Measurements from ENCODE around the gene GRK3.
"Not testable (repeated sequence)": the region's sequence is repeated elsewhere in the genome, so short reads cannot be mapped to it uniquely, and the experiment has no call there.

GRK3 gene

GRCh38 chr22:25625747-25626623 lies 61.5 kb downstream of the GRK3 start:
- not testable (repeated sequence) for DNase-seq (ENCODE audit: low read depth in 3 of 3)

GRCh38 chr22:25626624-25626990 lies 62.1 kb downstream of the GRK3 start:
- DNase-seq (ENCODE audit: low read depth in 3 of 3): no peak

- no peak for DNase-seq (ENCODE audit: low read depth in 3 of 3)
Measured at GRCh38 chr22:25627271-25627852, 62.9 kb downstream of the GRK3 start.

- DNase-seq (ENCODE audit: low read depth in 3 of 3): no peak
Measured at GRCh38 chr22:25628494-25628893, 64.0 kb downstream of the GRK3 start.

GRCh38 chr22:25629613-25630012 lies 65.1 kb downstream of the GRK3 start:
- no peak for DNase-seq (ENCODE audit: low read depth in 3 of 3)

- no peak for DNase-seq (ENCODE audit: low read depth in 3 of 3)
Measured at GRCh38 chr22:25630447-25630846, 66.0 kb downstream of the GRK3 start.

GRCh38 chr22:25636323-25636722 lies 71.8 kb downstream of the GRK3 start:
- no peak for DNase-seq (ENCODE audit: low read depth in 3 of 3)

GRCh38 chr22:25637032-25637431 lies 72.6 kb downstream of the GRK3 start:
- DNase-seq (ENCODE audit: low read depth in 3 of 3): no peak

- DNase-seq (ENCODE audit: low read depth in 3 of 3): no peak
Measured at GRCh38 chr22:25637672-25638071, 73.2 kb downstream of the GRK3 start.

- DNase-seq (ENCODE audit: low read depth in 3 of 3): no peak
Measured at GRCh38 chr22:25638638-25639037, 74.2 kb downstream of the GRK3 start.

- DNase-seq (ENCODE audit: low read depth in 3 of 3): no peak
Measured at GRCh38 chr22:25641650-25642049, 77.2 kb downstream of the GRK3 start.

- DNase-seq (ENCODE audit: low read depth in 3 of 3): no peak
Measured at GRCh38 chr22:25643232-25644000, 78.9 kb downstream of the GRK3 start.

- DNase-seq (ENCODE audit: low read depth in 3 of 3): no peak
Measured at GRCh38 chr22:25644122-25644521, 79.6 kb downstream of the GRK3 start.

- DNase-seq (ENCODE audit: low read depth in 3 of 3): no peak
Measured at GRCh38 chr22:25645266-25645665, 80.8 kb downstream of the GRK3 start.

- DNase-seq (ENCODE audit: low read depth in 3 of 3): no peak
Measured at GRCh38 chr22:25645964-25646363, 81.5 kb downstream of the GRK3 start.

- no peak for DNase-seq (ENCODE audit: low read depth in 3 of 3)
Measured at GRCh38 chr22:25650833-25651232, 86.4 kb downstream of the GRK3 start.

- DNase-seq (ENCODE audit: low read depth in 3 of 3): no peak
Measured at GRCh38 chr22:25651332-25652085, 87.0 kb downstream of the GRK3 start.

GRCh38 chr22:25654676-25655075 lies 90.2 kb downstream of the GRK3 start:
- DNase-seq (ENCODE audit: low read depth in 3 of 3): no peak

GRCh38 chr22:25655371-25655935 lies 91.0 kb downstream of the GRK3 start:
- no peak for DNase-seq (ENCODE audit: low read depth in 3 of 3)

- DNase-seq (ENCODE audit: low read depth in 3 of 3): no peak
Measured at GRCh38 chr22:25656724-25657123, 92.2 kb downstream of the GRK3 start.

- no peak for DNase-seq (ENCODE audit: low read depth in 3 of 3)
Measured at GRCh38 chr22:25658633-25659032, 94.2 kb downstream of the GRK3 start.

- DNase-seq (ENCODE audit: low read depth in 3 of 3): no peak
Measured at GRCh38 chr22:25659413-25659812, 94.9 kb downstream of the GRK3 start.

All from stimulated activated CD4-positive, alpha-beta T cell treated with anti-CD3 and anti-CD28 coated beads, TNF-alpha, amount 100 ng/mL, for 4 hours (primary cell).